GM18861 (cell line): ENCODE results near the gene ULBP1.
"Not testable (repeated sequence)": the region's sequence is repeated elsewhere in the genome, so short reads cannot be mapped to it uniquely, and the experiment has no call there.

ENCODE experiments used
- ATAC-seq: cut with Tn5 transposase; IDR thresholded peaks from one replicate; pipeline ENCODE4 v1.9.1; 2021; ENCODE audit not compliant: unreplicated experiment

The ULBP1 gene

DNA sequence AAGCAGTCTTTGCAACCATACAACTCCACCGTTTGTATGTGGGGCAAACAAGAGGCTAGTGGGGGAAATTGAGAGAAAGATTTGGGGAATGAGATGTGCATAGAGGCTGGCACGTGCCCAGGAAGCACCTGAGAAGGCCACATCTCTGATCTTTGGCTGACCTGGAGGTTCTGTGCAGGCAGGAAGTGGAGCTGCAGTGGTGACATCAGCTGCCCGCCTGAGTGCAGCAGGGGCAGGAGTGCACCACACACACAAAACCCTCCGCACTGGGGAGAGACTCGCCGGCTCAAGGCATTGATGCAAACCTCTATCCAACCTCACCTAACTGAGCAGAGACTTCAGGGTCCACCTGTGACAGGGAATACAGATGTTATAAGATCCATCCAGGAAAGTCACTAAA, 10.7 kb downstream of the ULBP1 start:
- ATAC-seq, result not testable (repeated sequence)

GRCh38 chr6:149974825-149975224, 11.1 kb downstream of the ULBP1 start:
- no peak for ATAC-seq

GRCh38 chr6:149975400-149975799, 11.7 kb downstream of the ULBP1 start:
- no peak for ATAC-seq

DNA sequence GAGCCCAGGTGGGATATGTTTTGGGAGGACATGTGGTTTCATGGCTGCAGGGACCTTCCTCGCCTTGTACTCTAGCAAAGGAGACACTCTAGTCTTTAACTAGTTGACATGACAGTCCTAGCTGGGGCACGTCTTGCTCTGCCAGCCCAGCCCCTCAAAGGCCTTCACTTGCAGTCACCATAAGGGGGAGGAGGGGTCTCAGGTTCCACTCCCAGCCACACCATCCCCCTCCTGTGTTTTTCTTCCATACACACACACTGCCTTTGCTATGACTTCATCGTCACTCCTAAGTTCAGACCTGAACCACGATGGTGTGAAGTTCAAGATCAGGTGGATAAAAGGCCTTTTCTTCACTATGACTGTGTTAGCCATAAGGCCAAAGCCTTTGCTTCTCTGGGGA, 13.5 kb downstream of the ULBP1 start:
- ATAC-seq, result no peak

GRCh38 chr6:149978610-149979009, 14.9 kb downstream of the ULBP1 start:
- no peak for ATAC-seq

- ATAC-seq, result no peak
Measured at GRCh38 chr6:149979293-149979692, 15.6 kb downstream of the ULBP1 start.

GRCh38 chr6:149983145-149983544, 19.4 kb downstream of the ULBP1 start:
- no peak for ATAC-seq

- ATAC-seq, result no peak
Measured at GRCh38 chr6:149984773-149985172, 21.0 kb downstream of the ULBP1 start.

DNA sequence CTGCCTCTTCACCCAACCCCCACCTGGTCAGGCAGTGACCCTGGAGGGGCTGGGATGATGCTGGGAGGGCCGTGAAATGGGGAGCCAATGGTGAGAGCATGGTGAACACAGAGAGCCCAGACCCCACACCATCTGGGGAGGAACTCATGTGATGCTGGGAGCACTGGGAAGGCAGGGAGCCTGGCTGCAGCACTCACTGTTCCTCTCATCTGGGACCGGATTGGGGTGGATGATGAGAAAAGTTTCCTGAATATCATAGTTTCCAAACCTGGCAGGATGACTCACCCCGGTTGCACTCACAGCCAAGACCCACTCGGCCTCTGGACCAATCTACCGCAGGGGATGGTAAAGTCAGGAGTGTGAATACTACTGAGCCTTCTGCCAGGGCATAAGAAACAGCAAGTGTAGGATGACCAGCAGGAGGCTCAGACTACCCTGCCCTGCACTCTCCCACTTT, 21.8 kb downstream of the ULBP1 start:
- no peak for ATAC-seq

- ATAC-seq, result no peak
Measured at GRCh38 chr6:149987602-149988107, 23.9 kb downstream of the ULBP1 start.

GRCh38 chr6:149988550-149989346, 25.0 kb downstream of the ULBP1 start:
- ATAC-seq, result no peak

DNA sequence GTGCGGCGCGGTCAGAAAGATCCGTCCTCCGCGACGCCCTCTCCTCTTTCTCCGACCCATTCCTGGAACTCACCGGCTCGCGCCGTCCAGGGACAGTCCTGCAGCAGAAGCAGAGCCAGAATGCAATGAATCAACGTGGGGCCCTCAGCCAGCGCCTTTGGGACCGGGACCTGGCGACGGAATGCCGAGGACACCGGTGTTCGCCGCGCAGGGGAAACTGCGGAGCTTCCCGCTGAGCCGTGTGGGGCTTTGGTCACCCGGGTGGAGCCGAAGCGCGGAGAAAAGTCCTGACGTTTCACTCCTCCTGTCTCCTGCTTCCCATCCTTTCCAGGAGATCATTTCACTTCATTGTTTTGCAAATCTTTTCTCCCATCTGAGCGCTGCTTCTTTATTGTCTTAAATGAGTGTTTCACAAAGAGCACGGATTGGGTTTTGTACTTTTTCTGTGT, 26.5 kb downstream of the ULBP1 start:
- no peak for ATAC-seq

DNA sequence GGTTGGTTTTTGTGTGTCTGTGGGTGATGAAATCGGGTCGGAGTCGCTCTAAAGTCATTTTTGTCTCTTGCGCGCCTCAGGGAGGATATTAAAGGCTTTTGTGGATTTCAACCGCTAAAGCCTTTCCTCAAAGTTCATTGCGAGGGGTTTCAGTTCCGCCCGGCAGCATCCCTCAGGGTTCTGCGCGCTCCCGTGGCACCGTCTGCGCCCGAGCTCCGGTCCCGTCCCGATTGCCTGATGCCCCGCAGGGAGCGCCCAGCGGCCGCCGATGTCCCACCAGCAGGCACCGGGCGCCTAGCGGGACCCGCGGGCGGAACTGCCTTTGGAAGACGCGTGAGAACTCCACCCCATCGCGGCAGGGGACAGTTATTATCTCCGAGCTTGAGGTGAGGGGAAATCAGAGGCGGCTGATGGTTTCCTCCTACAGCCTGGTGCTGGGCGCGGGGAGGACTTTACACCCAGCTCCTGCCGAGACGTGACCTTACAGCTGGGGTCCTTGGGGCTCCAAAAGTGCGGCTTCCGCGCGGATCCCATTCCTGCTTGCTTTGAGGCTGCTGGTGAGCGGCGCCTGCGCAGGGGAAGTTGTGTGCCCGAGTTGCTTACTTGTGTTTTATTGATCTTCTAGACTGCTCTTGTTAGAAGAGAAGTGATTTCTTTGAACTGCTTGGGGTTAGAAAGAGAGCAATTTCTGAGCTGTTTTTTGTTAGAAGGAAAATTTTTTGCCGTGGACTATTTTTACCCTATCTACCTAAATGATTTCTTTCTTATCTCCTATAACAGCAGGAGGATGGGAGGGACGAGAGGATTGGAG, 27.1 kb downstream of the ULBP1 start:
- no peak for ATAC-seq

DNA sequence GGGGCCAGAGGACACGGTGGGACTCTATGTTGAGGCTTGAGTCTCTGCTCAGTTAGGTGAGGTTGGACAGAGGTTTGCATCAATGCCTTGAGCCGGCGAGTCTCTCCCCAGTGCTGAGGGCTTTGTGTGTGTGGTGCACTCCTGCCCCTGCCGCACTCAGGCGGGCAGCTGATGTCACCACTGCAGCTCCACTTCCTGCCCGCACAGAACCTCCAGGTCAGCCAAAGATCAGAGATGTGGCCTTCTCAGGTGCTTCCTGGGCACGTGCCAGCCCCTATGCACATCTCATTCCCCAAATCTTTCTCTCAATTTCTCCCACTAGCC, 27.7 kb downstream of the ULBP1 start:
- not testable (repeated sequence) for ATAC-seq

DNA sequence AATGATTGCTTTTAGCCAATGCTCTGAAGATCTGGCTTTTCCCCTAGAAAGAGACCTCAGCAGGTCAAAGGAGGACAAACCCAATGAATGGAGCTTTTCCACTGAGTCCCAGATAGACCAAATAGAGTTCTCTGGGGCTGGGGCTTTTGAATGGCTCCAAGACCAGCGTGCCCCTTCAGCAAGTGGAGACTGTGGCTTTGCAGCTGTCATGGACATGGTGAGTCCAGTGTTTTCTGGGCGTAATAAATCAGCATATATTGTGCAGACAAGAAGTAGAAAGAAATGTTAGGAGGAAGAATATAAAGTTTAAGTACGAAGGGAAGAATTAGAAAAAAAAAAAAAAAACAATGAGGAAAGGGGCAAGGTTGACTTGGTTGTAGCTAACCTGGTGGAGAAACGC, 28.1 kb downstream of the ULBP1 start:
- no peak for ATAC-seq

GRCh38 chr6:149995235-149995750, 31.6 kb downstream of the ULBP1 start:
- no peak for ATAC-seq

DNA sequence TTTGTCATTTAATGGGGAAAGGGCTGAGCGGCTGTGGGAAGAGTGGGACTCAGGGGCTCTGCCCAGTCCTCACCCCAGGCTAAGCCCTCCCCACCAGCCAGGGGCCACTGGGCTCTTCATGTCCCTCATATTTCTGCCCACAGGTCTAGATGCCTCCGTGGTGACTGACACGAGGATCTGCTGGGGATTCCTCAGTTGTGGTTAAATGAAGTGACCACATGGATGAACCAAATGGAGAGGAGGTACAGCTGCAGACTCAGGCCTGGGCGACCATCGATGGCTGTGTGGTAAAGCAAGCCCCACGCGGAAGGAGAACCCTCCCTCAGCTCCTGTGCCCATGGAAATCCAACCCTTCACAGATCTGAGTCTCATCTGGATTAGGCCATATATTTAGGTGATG, 32.2 kb downstream of the ULBP1 start:
- ATAC-seq, result no peak

DNA sequence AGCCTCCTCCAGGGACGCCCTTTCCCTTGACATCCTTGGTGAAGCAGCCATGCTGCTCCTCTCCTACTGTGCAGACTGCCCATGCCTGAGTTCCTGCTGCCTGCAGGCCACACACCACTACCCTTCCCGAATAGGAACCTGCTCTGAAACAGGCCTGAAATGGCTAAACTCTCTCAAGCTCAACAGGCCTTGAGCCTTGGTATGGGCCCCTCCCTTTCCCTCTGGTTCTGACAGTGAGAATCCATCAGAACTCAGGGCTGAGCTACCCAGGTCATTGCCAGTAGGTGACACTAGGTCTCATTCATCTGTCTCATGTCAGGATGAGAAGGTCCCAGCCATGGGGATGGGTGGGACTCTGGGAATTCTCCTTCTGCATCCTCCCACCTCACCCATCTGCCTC, 35.9 kb downstream of the ULBP1 start:
- no peak for ATAC-seq

DNA sequence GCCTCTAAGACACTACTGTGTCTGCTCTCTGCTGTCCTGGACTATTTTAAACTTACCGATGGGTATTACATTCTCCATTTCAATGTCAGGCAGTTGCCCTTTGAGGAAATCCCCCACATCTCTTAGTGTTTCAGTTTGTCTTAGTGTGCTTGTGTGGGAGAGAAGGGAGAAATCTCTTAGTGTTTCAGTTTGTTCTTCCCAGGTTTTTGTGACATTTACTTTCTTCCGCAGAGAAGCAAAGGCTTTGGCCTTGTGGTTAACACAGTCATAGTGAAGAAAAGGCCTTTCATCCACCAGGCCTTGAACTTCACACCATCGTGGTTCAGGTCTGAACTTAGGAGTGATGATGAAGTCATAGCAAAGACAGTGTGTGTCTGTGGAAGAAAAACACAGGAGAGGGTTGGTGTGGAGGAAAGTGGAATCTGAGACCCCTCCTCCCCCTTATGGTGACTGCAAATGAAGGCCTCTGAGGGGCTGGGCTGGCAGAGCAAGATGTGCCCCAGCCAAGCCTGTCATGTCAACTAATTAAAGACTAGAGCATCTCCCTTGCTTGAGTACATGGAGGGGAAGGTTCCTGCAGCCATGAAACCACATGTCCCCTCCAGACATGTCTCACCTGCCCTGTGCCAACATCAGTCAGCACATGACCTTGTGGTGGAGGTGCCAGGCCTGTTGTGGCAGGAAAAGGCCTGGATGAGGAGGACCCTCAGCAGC, 37.7 kb downstream of the ULBP1 start:
- peak; percentile 31 for ATAC-seq

DNA sequence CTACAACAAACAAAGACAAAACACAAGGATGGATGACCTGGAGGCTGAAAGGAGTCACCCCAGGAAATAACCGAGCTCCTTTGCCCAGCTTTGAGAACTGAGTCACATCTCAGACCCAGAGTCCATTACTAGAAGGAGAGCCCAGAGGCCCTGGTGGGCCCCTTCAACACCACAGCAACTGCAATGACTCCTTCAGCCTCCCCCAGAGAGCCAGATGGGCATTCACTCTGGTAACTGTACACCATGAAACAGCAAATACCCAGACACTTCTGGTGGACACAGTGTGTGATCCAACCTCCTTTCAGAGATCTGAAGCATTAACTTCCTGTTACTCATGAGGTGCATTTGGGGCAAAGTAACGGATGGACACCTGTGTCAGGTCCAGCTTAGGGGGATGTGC, 39.0 kb downstream of the ULBP1 start:
- ATAC-seq, result no peak

DNA sequence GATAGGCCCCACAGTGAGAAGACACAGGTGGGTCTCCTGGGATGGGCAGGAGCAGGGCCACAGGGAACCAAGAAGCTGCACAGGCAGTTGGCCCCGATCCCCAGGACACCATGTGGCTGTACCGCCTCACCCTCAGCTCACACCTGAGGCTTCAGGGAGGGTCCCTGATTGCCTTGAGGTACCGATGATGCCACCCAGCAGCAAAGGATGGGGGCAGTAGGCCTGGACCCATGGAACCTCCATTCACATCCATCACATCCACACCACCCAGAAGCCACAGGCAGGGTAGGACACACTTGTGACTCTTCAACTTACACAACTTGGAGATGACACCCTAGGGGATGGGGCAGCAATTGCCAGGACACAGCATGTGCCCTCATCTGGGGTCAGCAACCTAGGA, 39.9 kb downstream of the ULBP1 start:
- ATAC-seq, result not testable (repeated sequence)
